Activated B cell treated with CpG ODN at 0.5 μM for 24 hours (primary cell): ENCODE measurements around the gene ZNF277. TPM values are rescaled to one million over a fixed set of nuclear protein-coding genes. Genes with fewer than 3 reads are reported as not detected.

Experiments
- ATAC-seq: fragments of 200-7000 bp; cut with Tn5 transposase; one replicate; pipeline ENCODE4 v1.10.0; 2021; ENCODE audit warnings: low read depth, mild to moderate bottlenecking, moderate library complexity
- CTCF ChIA-PET: fragments of 350-600 bp; sonication (Branson Sonifier 250); formaldehyde crosslinking; loops from one replicate; lab custom pipeline; 2021; ENCODE audit warnings: antibody characterized with exemption; lab: Charles Lee
- POLR2A ChIA-PET: fragments of 350-600 bp; sonication (Branson Sonifier 250); formaldehyde crosslinking; loops from one replicate; lab custom pipeline; 2021; ENCODE audit warnings: antibody characterized with exemption; lab: Charles Lee
- DNase-seq: peaks from one replicate; pipeline ENCODE4 v3.0.0; 2022
- H3K27ac Mint-ChIP-seq: one replicate; pipeline ENCODE4 v1.8.0; 2020; ENCODE audit warnings: mixed read lengths
- H3K27me3 Mint-ChIP-seq: one replicate; pipeline ENCODE4 v1.8.0; 2021; ENCODE audit warnings: mixed read lengths
- H3K36me3 Mint-ChIP-seq: one replicate; pipeline ENCODE4 v1.8.0; 2021; ENCODE audit warnings: low read depth, mixed read lengths
- H3K4me1 Mint-ChIP-seq: one replicate; pipeline ENCODE4 v1.8.0; 2021; ENCODE audit warnings: mixed read lengths
- H3K4me3 Mint-ChIP-seq: one replicate; pipeline ENCODE4 v1.8.0; 2020; ENCODE audit warnings: mild to moderate bottlenecking, mixed read lengths
- H3K9me3 Mint-ChIP-seq: one replicate; pipeline ENCODE4 v1.8.0; 2020; ENCODE audit warnings: mixed read lengths
- CTCF ChIP-seq: fragments of 200-600 bp; IDR thresholded peaks from one replicate; pipeline ENCODE4 v1.8.0; 2022; ENCODE audit warnings: antibody characterized with exemption, mild to moderate bottlenecking
- intact Hi-C: fragments of 100-400 bp; cut with micrococcal nuclease; formaldehyde crosslinking; loops from one replicate; pipeline ENCODE4 v1.15.1; 2024
- total RNA-seq: library from RNA; stranded (reverse); gene quantifications from 2 replicates; pipeline ENCODE4 v1.2.3, GENCODE V29; 2022

ZNF277 gene
- total RNA-seq, 1 donor from 2014 or later, result 12.6 TPM

- Mint-ChIP-seq H3K4me1 (no peaks in the 10 kb centered on the region), H3K9me3 (no peaks in the 10 kb centered on the region), H3K27ac (no peak overlapping the region), H3K4me3 (no peak overlapping the region), H3K27me3 (no peaks in the 10 kb centered on the region), H3K36me3 (peaks cover 66% of the 10 kb centered on the region)
- ChIA-PET POLR2A (no interaction called here), CTCF (no interaction called here)
- TF ChIP-seq CTCF, result no peak
- ATAC-seq (no peak), DNase-seq (no peak)
- intact Hi-C loops, result no loop called here
Observed at GRCh38 chr7:112331492-112331891, 125.0 kb downstream of the ZNF277 start.

- Mint-ChIP-seq H3K4me3 (no peak overlapping the region), H3K27me3 (no peaks in the 10 kb centered on the region), H3K9me3 (no peaks in the 10 kb centered on the region), H3K27ac (no peak overlapping the region), H3K4me1 (no peaks in the 10 kb centered on the region), H3K36me3 (peaks cover 75% of the 10 kb centered on the region)
- intact Hi-C loops, result no loop called here
- ChIA-PET POLR2A (no interaction called here), CTCF (no interaction called here)
- DNase-seq, result no peak
- no peak for TF ChIP-seq CTCF
- no peak for ATAC-seq
Observed at GRCh38 chr7:112334366-112334765, 127.9 kb downstream of the ZNF277 start.

- H3K36me3 Mint-ChIP-seq, result peaks cover 75% of the 10 kb centered on the region
- no peaks in the 10 kb centered on the region for H3K4me1 Mint-ChIP-seq
- H3K27ac Mint-ChIP-seq, result no peak overlapping the region
- H3K4me3 Mint-ChIP-seq, result no peak overlapping the region
- ChIA-PET CTCF (no interaction called here), POLR2A (no interaction called here)
- no peak for DNase-seq
- intact Hi-C loops, result no loop called here
- ATAC-seq, result no peak
- TF ChIP-seq CTCF, result no peak
- H3K27me3 Mint-ChIP-seq, result no peaks in the 10 kb centered on the region
- no peaks in the 10 kb centered on the region for H3K9me3 Mint-ChIP-seq
Observed at GRCh38 chr7:112336261-112336660, 129.8 kb downstream of the ZNF277 start.

GRCh38 chr7:112336936-112337576, 130.6 kb downstream of the ZNF277 start:
- ChIA-PET POLR2A (no interaction called here), CTCF (no interaction called here)
- intact Hi-C loops, result no loop called here
- Mint-ChIP-seq H3K9me3 (no peaks in the 10 kb centered on the region), H3K4me3 (no peak overlapping the region), H3K4me1 (no peaks in the 10 kb centered on the region), H3K27me3 (no peaks in the 10 kb centered on the region), H3K36me3 (peaks cover 70% of the 10 kb centered on the region), H3K27ac (no peak overlapping the region)
- ATAC-seq (no peak), DNase-seq (no peak)
- TF ChIP-seq CTCF, result no peak

- intact Hi-C loops, result no loop called here
Observed at GRCh38 chr7:112337892-112338291, 131.4 kb downstream of the ZNF277 start.

More at GRCh38 chr7:112337892-112338291, 131.4 kb downstream of the ZNF277 start:
- POLR2A ChIA-PET, result no interaction called here
- Mint-ChIP-seq H3K27ac (no peak overlapping the region), H3K27me3 (no peaks in the 10 kb centered on the region), H3K4me3 (no peak overlapping the region), H3K9me3 (no peaks in the 10 kb centered on the region), H3K36me3 (peaks cover 74% of the 10 kb centered on the region), H3K4me1 (no peaks in the 10 kb centered on the region)
- ATAC-seq (no peak), DNase-seq (no peak)
- CTCF ChIA-PET, result no interaction called here
- no peak for TF ChIP-seq CTCF
